Loucy (cell line): ENCODE measurements around the gene FGF12.

ENCODE experiments used
- H2AFZ ChIP-seq: fragments of 200-600 bp; sonication (generic); 2 replicates; pipeline ENCODE4 v1.6.0; 2016; ENCODE audit warnings: antibody characterized with exemption, mild to moderate bottlenecking, low read length, moderate library complexity
- H3F3A ChIP-seq: fragments of 200-600 bp; 2 replicates; pipeline ENCODE4 v1.6.0; 2016; ENCODE audit warnings: antibody characterized with exemption, low read depth, mild to moderate bottlenecking
- H3K27me3 ChIP-seq: fragments of 200-600 bp; sonication (generic); 2 replicates; pipeline ENCODE4 v1.6.1; 2014; ENCODE audit warnings: low read length, mild to moderate bottlenecking; ENCODE audit not compliant: insufficient read depth, poor library complexity, severe bottlenecking
- H3K36me3 ChIP-seq: fragments of 200-600 bp; sonication (generic); 2 replicates; pipeline ENCODE4 v1.6.1; 2016; ENCODE audit warnings: low read length; ENCODE audit not compliant: insufficient read depth
- H3K4me1 ChIP-seq: fragments of 200-600 bp; sonication (generic); 2 replicates; pipeline ENCODE4 v1.5.1; 2014; ENCODE audit warnings: low read length, mild to moderate bottlenecking; ENCODE audit not compliant: insufficient read depth, poor library complexity, severe bottlenecking
- H3K4me2 ChIP-seq: fragments of 200-600 bp; sonication (generic); 2 replicates; pipeline ENCODE4 v1.6.0; 2014; ENCODE audit warnings: antibody characterized with exemption, low read length, low read depth, mild to moderate bottlenecking; ENCODE audit not compliant: poor library complexity, severe bottlenecking
- H3K4me3 ChIP-seq: fragments of 200-600 bp; sonication (generic); 2 replicates; pipeline ENCODE4 v1.5.1; 2014; ENCODE audit warnings: low read length, mild to moderate bottlenecking, mixed read lengths; ENCODE audit not compliant: poor library complexity, severe bottlenecking
- H3K79me2 ChIP-seq: fragments of 200-600 bp; sonication (generic); 2 replicates; pipeline ENCODE4 v1.6.1; 2014; ENCODE audit warnings: low read length; ENCODE audit not compliant: insufficient read depth
- H3K9ac ChIP-seq: fragments of 200-600 bp; sonication (generic); 2 replicates; pipeline ENCODE4 v1.6.0; 2014; ENCODE audit warnings: mild to moderate bottlenecking, low read depth, low read length, moderate library complexity; ENCODE audit not compliant: poor library complexity, severe bottlenecking
- H3K9me2 ChIP-seq: fragments of 200-600 bp; sonication (generic); replicated peaks from 2 replicates; pipeline ENCODE4 v1.6.1; 2016; ENCODE audit warnings: low read depth, low read length, mixed read lengths
- H3K9me3 ChIP-seq: fragments of 200-600 bp; sonication (generic); 2 replicates; pipeline ENCODE4 v1.6.1; 2014; ENCODE audit warnings: mild to moderate bottlenecking, antibody characterized with exemption, low read length, low read depth; ENCODE audit not compliant: insufficient read depth
- H4K20me1 ChIP-seq: fragments of 200-600 bp; sonication (generic); 2 replicates; pipeline ENCODE4 v1.6.0; 2014; ENCODE audit warnings: antibody characterized with exemption, low read length, mild to moderate bottlenecking; ENCODE audit not compliant: insufficient read depth, poor library complexity, severe bottlenecking
- EZH2phosphoT487 ChIP-seq: fragments of 200-600 bp; IDR thresholded peaks from 2 replicates; pipeline ENCODE4 v1.6.1; 2018; ENCODE audit warnings: antibody characterized with exemption, mild to moderate bottlenecking, moderate library complexity, borderline replicate concordance
- TF ChIP-seq, protein P1 (sequence below): fragments of 200-600 bp; sonication (generic); conservative IDR thresholded peaks from 2 replicates; pipeline ENCODE4 v1.5.1; 2014; ENCODE audit warnings: mild to moderate bottlenecking, antibody characterized with exemption, low read length

FGF12 gene

DNA sequence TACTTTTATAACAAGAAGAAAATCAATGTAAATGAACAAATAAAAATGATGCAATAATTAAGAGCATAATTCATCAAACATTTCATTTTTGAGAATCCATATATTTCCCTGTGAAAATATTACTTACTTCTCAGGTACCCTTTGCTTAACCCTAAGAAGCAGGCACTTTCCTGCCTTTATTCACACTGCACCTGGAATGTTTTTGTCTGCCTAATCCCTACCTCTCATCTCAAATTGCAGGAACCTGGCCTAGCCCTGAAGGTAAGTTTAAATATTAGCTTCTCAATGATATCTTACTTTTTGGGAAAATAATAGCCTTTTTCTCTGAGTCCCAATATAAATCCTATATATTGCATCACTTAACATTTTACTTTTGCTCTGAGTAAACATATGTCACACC lies 559.1 kb downstream of the FGF12 start:
- Histone ChIP-seq H3K4me2 (no peak overlapping the region), H2AFZ (no peak overlapping the region), H3K36me3 (no peaks in the 10 kb centered on the region), H3K79me2 (no peaks in the 10 kb centered on the region), H3K9me3 (no peaks in the 10 kb centered on the region), H4K20me1 (no peaks in the 10 kb centered on the region), H3K27me3 (no peaks in the 10 kb centered on the region), H3K4me3 (no peak overlapping the region), H3K4me1 (no peaks in the 10 kb centered on the region), H3K9me2 (no peaks in the 10 kb centered on the region), H3K9ac (no peak overlapping the region), H3F3A (no peaks in the 10 kb centered on the region)
- TF ChIP-seq, protein P1, sequence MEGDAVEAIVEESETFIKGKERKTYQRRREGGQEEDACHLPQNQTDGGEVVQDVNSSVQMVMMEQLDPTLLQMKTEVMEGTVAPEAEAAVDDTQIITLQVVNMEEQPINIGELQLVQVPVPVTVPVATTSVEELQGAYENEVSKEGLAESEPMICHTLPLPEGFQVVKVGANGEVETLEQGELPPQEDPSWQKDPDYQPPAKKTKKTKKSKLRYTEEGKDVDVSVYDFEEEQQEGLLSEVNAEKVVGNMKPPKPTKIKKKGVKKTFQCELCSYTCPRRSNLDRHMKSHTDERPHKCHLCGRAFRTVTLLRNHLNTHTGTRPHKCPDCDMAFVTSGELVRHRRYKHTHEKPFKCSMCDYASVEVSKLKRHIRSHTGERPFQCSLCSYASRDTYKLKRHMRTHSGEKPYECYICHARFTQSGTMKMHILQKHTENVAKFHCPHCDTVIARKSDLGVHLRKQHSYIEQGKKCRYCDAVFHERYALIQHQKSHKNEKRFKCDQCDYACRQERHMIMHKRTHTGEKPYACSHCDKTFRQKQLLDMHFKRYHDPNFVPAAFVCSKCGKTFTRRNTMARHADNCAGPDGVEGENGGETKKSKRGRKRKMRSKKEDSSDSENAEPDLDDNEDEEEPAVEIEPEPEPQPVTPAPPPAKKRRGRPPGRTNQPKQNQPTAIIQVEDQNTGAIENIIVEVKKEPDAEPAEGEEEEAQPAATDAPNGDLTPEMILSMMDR: no peak
- no peak for TF ChIP-seq EZH2phosphoT487

DNA sequence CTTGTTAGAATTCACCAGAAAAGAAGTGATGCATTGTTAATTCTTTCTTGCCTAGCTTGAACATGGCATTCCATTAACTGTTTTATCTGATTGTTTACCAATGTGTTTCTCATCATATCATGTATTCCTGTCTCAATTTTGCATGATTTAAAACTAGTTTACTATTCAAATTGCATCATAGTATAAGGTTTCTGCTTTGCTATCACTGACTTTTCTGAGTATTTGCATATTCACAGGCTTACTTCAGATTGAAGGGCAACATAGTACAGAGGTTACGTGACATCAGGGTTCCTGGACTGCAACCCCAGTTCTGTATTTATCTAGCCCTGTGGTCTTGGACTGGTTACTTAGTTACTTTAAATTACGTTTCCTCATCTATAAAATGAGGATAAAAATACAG lies 561.8 kb downstream of the FGF12 start:
- Histone ChIP-seq H3K79me2 (no peaks in the 10 kb centered on the region), H3F3A (no peaks in the 10 kb centered on the region), H3K27me3 (no peaks in the 10 kb centered on the region), H3K9ac (no peak overlapping the region), H3K4me2 (no peak overlapping the region), H3K36me3 (no peaks in the 10 kb centered on the region), H3K9me3 (no peaks in the 10 kb centered on the region), H4K20me1 (no peaks in the 10 kb centered on the region), H3K4me1 (no peaks in the 10 kb centered on the region), H3K4me3 (no peak overlapping the region), H2AFZ (no peak overlapping the region), H3K9me2 (no peaks in the 10 kb centered on the region)
- TF ChIP-seq, protein P1: no peak
- TF ChIP-seq EZH2phosphoT487: no peak

DNA sequence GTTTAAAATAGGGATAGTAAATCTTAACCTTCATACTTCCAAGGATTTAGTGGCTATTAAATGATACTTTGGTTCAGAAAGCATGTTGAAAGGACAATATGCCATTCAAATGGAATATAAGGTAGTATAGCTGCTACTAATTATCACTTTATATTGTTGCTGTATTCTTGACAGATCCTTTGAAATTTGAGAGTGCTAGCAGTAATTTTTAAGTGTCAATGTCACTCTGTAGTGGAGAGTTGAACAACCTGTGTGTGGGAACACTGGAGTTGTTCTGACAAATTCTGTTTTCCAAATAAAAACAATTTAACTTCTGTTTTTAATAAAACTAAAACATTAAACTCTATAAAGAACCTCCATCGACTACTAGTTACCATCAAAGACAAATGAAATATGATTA lies 565.7 kb downstream of the FGF12 start:
- H3F3A ChIP-seq: no peaks in the 10 kb centered on the region
- no peaks in the 10 kb centered on the region for H3K36me3 ChIP-seq
- H3K4me1 ChIP-seq: no peaks in the 10 kb centered on the region
- H3K27me3 ChIP-seq: no peaks in the 10 kb centered on the region
- no peaks in the 10 kb centered on the region for H3K79me2 ChIP-seq
- no peak overlapping the region for H3K9ac ChIP-seq
- no peak overlapping the region for H2AFZ ChIP-seq
- TF ChIP-seq, protein P1: no peak
- TF ChIP-seq EZH2phosphoT487: no peak
- H3K9me3 ChIP-seq: no peaks in the 10 kb centered on the region
- no peaks in the 10 kb centered on the region for H4K20me1 ChIP-seq
- no peaks in the 10 kb centered on the region for H3K9me2 ChIP-seq
- no peak overlapping the region for H3K4me3 ChIP-seq
- no peak overlapping the region for H3K4me2 ChIP-seq
